HG03159 (cell line): Measurements from ENCODE around the gene EDIL3.

Source experiments
- ATAC-seq: cut with Tn5 transposase; IDR thresholded peaks from one replicate; pipeline ENCODE4 v1.9.1; 2021; ENCODE audit warnings: mild to moderate bottlenecking, moderate library complexity; ENCODE audit not compliant: unreplicated experiment

The EDIL3 gene

DNA sequence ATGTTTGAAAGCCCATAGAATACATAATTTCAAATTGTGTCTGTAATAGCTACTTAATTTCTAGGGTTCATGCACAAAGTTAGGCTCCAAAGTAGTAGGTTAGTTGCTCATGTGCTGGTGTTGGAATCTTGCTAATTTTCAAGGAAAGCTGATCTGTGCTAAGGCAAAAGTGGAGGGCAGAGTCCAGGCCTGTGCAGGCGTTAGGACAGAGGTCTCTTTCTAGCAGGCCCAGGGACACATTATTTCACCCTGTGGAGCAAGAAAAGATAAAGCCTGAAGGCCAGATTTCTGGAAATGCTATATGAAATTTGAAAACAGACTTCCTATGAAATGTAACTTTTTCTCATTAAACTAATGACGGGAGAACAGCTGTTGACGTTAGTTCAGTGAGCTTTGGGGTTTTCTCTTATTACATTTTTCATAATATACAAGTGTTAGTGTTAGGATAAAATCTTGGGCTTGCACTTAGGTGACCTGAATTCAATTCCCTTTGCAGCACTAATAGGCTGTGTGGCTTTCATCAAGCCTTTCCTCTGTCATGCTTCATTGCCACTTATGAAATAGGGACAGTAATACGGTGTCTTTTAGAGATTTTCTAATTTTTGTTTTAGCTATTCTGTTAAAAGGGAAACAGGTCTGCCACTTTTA is 467.3 kb downstream of the EDIL3 start:
- no peak for ATAC-seq

DNA sequence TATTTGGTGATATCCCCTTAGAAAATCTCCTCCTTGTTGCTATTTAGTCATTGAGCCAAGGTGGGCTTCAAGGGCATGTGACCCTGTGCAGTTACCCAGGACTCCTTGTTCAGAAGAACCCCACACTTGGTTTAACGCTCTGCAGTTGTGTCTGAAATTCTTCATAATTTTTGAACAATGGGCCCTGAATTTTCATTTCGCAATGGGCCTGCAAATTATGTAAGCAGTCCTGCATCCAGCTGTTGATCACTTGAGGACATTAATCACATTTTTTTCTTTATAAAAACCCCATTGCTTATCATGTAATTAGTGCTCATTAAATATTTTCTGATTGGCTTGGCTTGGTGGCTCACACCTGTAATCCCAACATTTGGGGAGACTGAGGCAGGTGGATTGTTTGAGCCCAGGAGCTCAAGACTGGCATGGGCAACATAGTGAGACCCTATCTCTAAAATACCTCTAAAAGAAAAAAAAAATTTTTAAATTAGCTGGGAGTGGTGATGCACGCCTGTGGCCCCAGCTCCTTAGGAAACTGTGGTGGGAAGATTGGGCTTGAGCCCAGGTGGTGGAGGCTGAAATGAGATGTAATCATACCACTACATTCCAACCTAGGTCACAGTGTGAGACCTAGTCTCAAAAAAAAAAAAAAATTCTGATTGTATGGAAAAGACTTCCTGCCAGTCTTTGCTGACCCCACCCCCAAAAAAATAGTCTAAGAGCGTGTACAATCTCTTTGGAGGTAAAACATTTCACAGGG is 469.8 kb downstream of the EDIL3 start:
- no peak for ATAC-seq

DNA sequence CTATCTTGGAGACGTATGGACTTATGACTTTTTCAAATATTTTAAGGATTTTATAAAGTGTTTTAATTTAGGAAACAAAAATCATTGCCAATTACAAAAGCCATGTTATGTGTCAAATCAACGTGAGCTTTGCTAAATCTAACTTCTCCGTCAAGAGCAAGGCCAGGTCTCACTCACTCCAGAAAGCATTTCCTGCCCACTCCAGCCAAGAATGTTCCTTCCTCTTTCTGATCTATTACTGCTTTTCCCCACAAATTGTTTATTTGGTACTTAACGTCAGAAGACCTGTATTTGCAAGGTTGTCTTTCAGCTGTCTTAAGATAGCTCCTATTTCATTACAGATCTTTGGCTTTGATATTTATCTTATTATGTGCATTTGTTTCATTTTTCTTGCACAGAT is 470.5 kb downstream of the EDIL3 start:
- ATAC-seq = no peak

DNA sequence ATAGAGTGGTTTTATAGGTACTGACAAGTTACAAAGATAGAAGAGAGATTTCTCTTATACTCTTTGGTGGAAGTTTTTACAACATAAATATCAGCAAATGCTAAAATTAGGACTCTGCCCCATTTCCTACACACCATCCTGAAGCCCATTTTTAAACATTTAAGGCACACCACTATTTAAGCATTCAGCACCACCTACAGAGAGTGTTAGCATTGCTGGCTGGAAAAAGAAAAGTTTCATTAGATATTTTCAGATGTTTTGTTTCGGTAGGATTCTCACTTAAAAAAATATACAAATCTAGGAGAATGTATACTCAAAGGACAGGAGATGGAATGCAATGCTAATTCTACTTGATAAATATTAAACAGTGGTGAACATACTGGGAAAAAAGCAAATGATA is 471.1 kb downstream of the EDIL3 start:
- ATAC-seq = no peak

DNA sequence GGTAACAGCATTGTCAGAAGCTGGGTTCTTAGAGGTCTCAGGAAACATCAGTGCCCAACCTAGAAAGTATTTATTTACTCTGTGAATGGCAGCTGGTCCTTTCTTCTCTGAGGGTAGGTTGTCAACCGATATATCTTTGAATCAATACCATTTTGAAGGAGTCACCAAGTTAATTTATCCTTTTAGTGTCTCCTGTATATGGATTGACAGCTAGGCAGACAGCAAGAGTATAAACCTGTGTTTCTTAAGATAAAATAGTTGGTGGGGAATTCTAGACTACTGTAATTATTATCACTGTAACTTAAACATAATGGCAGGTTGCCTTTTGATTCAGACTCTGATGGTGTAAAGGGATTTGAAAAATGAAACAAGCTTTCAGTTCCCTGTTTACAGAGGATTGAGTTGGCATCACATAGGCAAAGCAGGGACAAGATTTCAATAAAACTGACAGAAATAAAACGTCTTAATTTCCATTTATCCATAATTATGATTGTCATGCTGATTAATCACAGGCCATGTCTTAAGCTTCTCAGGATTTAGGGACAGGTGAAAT is 473.2 kb downstream of the EDIL3 start:
- no peak for ATAC-seq

DNA sequence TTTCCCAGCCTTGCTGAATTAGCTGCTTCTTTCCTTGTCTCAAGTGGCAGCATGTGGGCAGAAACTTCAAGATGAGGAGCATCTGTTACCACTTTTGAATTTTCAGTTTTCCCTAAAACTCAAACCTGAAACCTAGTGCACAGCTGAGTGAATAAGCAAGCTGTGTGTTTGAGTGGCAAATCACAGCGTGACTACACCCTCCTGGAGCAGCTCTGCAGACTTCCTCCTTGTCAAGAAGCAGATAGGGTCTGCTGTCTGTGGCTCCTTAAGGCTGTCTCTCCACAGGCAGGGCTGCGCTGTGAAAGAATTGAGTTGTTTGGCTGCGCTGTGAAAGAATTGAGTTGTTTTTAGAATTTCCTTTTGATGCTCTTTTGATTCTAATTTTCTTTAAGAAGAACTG is 484.4 kb downstream of the EDIL3 start:
- no peak for ATAC-seq

DNA sequence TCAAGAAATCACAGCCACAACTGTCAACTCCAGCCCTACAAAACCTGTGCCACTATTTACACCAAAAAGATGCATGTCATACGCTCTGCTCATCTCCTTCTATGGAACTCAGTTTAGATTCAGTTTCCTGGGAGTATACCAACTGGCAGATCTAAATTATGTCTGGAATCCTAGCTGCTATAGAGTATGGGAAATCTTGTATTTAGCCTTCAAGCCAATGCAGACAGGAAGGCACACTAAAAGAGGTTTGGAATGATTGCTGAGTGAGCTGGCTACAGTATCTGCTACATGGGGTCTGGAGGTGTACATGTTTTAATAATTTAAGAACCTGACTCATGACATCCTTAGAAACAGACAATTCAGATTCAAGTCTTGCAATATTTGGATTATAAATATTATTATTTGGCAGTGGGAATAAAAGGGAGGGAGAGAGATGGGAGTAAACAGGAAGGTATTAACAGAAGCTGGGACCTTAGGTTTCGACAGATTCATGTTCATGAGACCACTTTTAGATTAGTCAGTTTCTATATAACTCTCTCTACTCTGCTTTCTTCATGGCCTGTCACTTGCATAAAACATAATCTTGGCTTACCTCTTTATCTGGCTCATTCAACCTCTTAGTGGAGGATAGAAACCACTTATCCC is 485.2 kb downstream of the EDIL3 start:
- no peak for ATAC-seq

DNA sequence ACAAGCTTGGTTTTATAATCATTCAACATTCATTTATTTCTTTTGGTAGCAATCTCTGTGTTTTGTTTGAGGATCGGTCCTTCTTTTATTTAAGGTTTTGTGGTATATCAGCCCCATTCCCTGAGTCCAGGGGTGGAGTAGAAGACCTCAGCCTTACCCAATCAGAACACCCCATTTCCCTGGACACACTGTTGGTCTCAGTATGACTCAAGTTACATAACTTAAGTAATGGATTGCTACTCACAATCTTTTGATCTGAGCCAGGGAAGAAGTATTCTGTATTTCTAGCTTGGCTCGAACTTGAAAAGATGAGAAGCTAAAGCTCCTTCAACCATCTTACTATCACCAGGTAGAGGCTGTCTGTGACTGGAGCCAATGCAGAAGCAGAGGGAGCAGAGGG is 488.8 kb downstream of the EDIL3 start:
- no peak for ATAC-seq

DNA sequence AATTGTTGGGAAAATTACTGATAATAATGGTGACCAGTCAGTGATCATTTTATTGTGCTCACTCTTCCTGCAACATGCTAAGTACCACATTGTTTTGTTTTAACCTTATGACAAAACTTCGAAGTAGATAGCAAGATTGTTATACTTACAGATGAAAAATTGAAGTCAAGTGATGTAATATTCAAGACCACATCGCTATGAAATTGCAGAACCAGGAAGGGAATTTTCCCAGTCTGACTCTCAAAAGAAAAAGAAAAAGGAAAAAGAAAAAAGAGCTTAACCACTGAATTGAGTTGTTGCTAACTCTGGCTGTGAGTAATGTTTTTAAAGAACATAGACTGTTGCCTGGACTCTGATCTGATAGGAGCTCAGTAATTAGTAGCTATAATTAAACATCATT is 493.4 kb downstream of the EDIL3 start:
- ATAC-seq = no peak
